C4-2B (cell line): Measurements from ENCODE around the gene NHLH1.

Experiments
- CTCF ChIP-seq: fragments of 450-650 bp; conservative IDR thresholded peaks from 2 replicates; pipeline ENCODE4 v1.5.1; 2017; ENCODE audit warnings: mild to moderate bottlenecking
- ZFX ChIP-seq: fragments of 450-650 bp; IDR thresholded peaks from 2 replicates; pipeline ENCODE4 v1.6.1; 2017

- no peak for TF ChIP-seq CTCF
- TF ChIP-seq ZFX: no peak
These were observed 30.8 kb downstream of the NHLH1 start for GRCh38 chr1:160397651-160398050.
